Fibroblast of lung (primary cell): ENCODE data around the gene PCSK1N.
"Not testable (repeated sequence)": the region's sequence is repeated elsewhere in the genome, so short reads cannot be mapped to it uniquely, and the experiment has no call there.

Experiments used
- CTCF ChIP-seq, 2 donors: IDR thresholded peaks in 1 of 2; conservative IDR thresholded peaks in 1 of 2; 1 replicate in 1 of 2; 2 replicates in 1 of 2; pipeline ENCODE4 v1.5.1; 2011 to 2012; ENCODE audit warnings: low read length in 2 of 2, control low read depth in 1 of 2, inconsistent platforms in 1 of 2, low read depth in 1 of 2, mild to moderate bottlenecking in 1 of 2
- EZH2 ChIP-seq: IDR thresholded peaks from 2 replicates; pipeline ENCODE4 v1.5.1; 2012; ENCODE audit warnings: low read length, control low read depth, mild to moderate bottlenecking; ENCODE audit errors: missing control alignments

GRCh38 chrX:48819394-48819793, 16.0 kb downstream of the PCSK1N start:
- TF ChIP-seq CTCF (conservative IDR thresholded peaks at IDR 0.05 in 1 of 2, IDR thresholded peaks at IDR 0.05 in 1 of 2; ENCODE audit: low read depth in 1 of 2, low read length in 2 of 2); EZH2: not testable (repeated sequence)
